Suppressor macrophage (primary cell): Measurements from ENCODE around the gene USP35.

Experiments
- DNase-seq, 4 experiments: peaks; one replicate each; pipeline ENCODE4 v3.0.0-alpha.2; 2020 to 2022
- total RNA-seq, 17 experiments: gene quantifications; one replicate each; lab custom pipeline; 2026; ENCODE audit warnings: mixed read lengths in 6 of 17, inconsistent platforms in 3 of 17; lab: John Stamatoyannopoulos, UW

Gene USP35, protein sequence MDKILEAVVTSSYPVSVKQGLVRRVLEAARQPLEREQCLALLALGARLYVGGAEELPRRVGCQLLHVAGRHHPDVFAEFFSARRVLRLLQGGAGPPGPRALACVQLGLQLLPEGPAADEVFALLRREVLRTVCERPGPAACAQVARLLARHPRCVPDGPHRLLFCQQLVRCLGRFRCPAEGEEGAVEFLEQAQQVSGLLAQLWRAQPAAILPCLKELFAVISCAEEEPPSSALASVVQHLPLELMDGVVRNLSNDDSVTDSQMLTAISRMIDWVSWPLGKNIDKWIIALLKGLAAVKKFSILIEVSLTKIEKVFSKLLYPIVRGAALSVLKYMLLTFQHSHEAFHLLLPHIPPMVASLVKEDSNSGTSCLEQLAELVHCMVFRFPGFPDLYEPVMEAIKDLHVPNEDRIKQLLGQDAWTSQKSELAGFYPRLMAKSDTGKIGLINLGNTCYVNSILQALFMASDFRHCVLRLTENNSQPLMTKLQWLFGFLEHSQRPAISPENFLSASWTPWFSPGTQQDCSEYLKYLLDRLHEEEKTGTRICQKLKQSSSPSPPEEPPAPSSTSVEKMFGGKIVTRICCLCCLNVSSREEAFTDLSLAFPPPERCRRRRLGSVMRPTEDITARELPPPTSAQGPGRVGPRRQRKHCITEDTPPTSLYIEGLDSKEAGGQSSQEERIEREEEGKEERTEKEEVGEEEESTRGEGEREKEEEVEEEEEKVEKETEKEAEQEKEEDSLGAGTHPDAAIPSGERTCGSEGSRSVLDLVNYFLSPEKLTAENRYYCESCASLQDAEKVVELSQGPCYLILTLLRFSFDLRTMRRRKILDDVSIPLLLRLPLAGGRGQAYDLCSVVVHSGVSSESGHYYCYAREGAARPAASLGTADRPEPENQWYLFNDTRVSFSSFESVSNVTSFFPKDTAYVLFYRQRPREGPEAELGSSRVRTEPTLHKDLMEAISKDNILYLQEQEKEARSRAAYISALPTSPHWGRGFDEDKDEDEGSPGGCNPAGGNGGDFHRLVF
- total RNA-seq, result 3.2 to 14.1 (median 7.9) reads per million in 17 experiments

DNA sequence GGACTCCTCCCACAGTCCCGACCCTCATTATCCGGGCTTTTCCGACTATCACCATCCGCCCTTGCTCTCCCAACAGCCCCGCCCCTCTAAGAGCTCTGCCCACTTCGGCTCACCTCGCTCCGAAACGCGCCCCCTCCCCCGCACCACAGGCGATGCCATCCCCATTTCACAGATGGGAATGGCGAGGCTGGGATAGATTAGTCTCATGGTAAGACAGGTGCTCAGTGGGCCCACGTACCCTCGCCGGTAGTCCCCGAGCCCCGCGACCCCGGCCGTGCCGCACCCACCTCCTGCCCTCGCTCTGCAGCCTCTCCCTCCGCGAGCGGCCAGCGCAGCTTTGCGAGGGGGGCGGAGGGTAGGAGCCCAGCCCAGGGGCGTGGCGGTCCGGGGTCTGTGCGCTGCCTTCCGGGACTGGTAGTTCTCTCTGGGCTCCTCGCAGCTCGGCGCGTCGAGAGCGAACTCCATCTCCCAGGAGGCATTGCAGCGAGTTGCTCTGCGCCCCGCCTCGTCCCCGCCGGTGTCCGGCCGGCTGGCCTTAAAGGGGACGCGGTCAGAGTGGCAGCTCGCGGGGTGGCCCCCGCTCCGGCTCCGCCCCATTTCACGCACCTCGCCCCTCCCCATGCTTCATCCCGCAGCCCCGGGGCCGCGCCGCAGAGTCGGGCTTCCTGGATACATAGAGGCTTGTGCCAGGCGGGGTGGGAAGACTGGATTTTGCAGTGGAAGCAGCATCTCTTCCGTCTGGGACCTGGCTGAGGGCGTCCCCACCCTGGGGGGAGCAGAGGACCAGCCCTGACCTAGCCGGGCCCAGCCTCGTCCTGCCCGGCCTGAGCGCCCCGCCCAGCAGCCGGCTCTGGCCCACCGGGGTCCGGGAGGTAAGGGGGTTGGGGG, at the start of gene USP35, which contains the start of gene KCTD21:
TSS of gene USP35 (plus strand) at position 634 of the 888 bp plus-strand sequence. CDS start 7,327 bp downstream, outside the sequence.
TSS of gene KCTD21 (minus strand) at position 341 of the 888 bp plus-strand sequence. CDS start 14,072 bp downstream, outside the sequence.
- DNase-seq, result peak; percentile 97 to 99 (median 99)

DNA sequence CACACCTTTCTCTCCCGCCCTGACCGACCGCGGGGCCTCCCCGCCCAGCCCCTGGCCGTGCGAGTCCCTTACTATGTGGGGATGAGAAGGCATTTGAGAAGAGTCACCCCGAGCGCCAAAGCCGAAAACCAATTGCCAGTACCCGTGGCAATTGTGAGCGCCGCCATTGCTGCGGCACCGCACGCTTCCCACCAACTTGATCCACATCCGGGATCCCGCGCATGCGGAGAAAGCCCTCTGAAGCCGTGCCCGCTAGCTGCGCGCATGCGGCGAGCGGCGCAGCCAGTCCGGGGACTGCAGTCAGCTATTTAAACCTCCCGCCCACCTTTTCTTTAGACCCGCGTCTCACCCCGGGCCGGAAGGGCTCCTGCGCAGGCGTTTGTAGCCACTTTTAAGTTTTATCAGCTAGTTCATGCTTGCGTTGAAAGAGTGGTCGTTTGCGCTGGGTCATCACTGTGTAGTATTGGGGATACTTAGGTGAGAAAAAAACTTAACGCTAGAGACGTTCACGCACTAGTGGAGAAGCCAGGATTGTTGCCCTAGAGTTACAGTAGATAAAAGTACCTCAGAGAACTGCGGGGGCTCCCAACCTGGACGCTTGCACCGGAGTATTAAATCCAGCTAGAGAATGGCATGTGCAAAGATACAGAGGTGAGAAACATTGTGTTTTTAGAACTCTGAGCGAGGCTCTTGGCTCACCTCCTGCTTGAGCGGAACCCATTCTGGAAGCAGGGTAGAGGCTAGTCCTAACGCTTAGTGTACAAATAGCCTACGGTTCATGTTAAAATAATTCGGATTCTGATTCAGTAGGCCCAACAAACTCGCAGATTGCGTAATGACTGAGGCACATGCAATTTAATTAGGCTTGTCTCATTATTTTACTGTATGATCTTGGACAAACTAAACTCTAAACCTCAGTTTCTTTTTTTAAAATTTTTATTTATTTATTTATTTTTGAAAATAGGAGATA, 49.0 kb upstream of the USP35 start, which contains the start of gene ALG8:
TSS of gene ALG8 (minus strand) at position 205 of the 970 bp plus-strand sequence. CDS start at position 167, 38 bp downstream.
- peak; percentile 97 to 99 (median 99) for DNase-seq

DNA sequence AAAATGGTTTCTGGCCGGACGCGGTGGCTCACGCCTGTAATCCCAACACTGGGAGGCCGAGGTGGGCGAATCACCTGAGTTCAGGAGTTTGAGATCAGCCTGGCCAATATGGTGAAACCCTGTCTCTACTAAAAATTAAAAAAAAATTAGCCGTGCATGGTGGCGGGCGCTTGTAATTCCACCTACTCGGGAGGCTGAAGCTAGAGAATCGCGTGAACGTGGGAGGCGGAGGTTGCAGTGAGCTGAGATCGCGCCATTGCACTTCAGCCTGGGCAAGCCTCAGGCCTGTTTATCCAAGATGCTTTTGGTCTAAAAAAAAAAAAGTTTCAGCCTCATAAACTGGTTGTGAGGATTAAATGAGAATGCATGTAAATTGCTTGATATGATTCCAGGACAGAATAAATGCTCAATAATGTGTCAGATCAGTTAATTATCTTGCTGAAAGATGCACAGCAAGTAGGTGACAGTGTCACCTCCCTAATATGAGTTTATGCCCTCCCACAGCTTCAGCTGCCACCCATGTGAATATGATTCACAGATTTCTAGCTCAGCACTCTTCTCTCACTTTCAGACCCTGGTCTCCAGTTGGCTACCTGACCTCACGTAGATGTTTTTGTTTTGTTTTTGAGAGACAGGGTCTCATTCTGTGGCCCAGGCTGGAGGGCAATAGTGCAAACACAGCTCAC, 48.2 kb upstream of the USP35 start:
- peak in 3 of 4 experiments; percentile 12 to 23 (median 16) for DNase-seq

DNA sequence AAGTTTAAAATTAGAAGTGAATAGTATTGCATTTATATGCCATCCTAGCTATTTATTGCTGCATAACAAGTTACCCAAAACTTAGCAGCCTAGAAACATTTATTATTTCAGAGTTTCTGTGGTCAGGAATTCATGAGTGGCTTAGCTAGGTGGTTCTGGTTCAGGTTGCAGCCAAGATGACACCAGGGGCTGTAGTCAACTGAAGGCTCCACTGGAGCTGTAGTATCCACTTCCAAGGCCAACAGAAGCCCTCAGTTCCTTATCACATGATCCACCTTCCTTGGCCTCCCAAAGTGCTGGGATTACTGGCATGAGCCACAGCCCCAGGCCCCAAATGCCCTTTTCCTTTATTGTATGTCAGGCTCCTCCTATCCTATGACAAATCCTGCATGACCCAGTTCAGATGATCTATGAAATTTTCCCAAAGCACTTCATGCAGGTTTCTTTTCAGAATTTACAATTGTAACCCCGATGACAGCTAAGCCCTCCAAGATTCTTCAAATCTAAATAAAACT, 43.2 kb upstream of the USP35 start:
- no peak for DNase-seq

DNA sequence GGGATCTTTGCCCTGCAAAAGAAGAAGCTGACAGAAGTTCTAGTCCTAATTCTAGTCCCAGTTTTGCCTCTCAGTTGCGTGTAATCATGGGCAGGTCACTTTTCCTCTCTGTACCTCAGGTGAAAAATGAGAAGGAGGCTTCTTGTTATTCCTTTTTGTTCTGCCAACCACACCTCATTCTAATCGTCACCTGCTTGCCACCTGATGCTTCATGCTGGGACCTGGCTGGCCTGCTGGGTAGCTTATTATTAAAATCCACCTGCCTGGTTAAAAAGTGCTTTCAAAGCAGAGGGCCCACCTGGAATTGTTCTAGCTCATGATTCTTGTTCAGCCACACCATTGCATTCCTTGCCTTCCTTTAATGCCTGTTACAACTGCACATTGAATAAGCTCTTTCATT, 40.9 kb upstream of the USP35 start:
- DNase-seq, result no peak

- DNase-seq, result peak; percentile 15 to 55 (median 46)
These were observed 39.1 kb upstream of the USP35 start for GRCh38 chr11:78149646-78150045.

GRCh38 chr11:78150346-78150745, 38.4 kb upstream of the USP35 start:
- no peak for DNase-seq

- no peak for DNase-seq
These were observed 38.0 kb upstream of the USP35 start for GRCh38 chr11:78150754-78151153.

DNA sequence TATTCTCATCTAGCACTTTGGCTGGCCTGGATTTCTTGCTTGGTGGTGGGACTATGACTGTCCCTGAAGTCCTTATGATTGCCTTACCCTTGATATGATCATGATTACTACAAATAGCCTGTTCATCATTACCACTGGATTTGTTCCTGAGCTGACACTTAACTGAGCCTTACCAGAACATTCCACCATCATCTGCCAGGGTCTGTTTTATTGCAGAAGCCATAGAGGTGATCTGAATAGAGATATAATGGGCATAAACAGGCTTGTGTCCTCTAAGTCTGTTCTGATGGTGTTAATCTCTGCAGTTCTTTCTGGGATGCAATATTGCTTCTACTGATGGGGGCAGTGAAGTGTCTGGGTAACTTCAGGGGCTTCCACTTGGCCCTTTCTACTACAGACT, 36.9 kb upstream of the USP35 start:
- no peak for DNase-seq

GRCh38 chr11:78156127-78156844, 32.4 kb upstream of the USP35 start:
- no peak for DNase-seq

DNA sequence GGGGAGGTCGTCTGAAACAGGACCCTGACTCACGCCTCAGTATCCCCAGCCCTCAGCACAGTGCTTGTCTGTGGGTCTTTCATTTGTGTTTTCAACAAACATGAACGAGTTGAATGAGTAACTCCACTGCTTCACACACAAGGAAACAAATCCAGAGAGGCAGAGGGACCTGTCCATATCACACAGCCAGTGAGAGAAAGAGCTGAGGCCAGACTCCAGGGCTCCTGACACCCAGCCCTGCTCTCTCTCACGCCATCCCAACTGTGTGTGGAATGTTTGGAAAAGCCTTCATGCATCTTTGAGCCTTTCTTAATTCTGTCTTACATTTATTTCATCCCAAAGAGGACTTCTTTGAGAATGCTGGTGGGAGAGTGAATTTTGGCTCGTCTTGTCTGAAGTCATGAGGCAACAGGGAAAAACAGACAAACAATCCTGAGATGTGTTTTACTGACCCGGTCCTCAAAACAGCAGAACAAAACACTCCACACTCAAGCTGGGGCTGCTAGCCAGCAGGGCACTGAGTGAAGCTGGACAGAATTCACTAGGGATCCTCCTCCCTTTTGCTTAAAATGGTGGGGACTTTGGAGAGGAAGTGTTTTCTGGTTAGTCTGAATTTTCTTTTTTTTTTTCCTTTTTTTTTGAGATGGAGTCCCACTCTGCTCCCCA, 29.6 kb upstream of the USP35 start:
- no peak for DNase-seq

DNA sequence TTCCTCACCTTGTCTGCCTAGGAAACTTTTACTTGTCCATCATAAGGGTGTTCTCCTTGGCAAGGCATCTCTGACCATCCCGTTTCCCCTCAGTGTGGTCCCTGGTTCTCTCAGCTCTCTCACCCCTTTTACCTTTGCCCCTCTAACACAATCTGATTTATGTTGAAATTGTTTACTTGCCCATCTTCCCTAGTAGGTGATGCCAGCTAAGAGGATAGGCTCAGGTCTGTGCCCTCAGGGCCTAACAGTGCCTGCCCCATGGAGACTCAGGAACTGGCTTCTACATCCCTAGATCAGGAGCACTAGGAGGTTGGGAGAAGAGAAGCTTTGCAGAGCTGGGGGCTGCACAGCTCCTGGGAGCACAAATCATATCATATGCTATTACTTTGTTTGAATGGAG, 28.2 kb upstream of the USP35 start:
- no peak for DNase-seq

DNA sequence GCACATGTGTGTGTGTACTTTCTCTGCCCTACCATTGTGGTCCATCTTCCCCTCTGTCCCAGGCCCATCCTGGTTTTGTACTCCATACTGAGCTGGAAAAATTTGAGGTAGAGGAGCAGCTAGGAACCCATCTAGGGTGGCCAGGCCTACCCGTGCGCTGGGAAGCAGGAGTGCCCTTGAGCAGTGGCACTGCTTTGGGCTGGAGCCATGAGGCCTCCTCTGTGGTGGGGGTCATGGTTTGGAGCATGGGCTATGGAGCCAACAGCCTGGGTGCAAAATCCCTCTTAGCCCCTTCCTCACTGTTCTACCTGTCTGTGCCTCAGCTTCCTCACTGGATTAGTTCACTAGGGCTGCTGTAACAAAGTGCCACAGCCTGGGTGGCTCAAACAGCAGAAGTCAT, 27.4 kb upstream of the USP35 start:
- no peak for DNase-seq

GRCh38 chr11:78161962-78162371, 26.8 kb upstream of the USP35 start:
- DNase-seq, result no peak

- DNase-seq, result no peak
These were observed 24.9 kb upstream of the USP35 start for GRCh38 chr11:78163828-78164227.

- no peak for DNase-seq
These were observed 24.2 kb upstream of the USP35 start for GRCh38 chr11:78164471-78164870.

GRCh38 chr11:78166855-78167469, 21.8 kb upstream of the USP35 start:
- DNase-seq, result no peak
